Measurements from ENCODE around the gene PIGR. TPM values are rescaled to one million over a fixed set of nuclear protein-coding genes. Genes with fewer than 3 reads are reported as not detected.

PIGR gene
- total and polyA plus RNA-seq, 9 donors = under 0.01 to 2.3 (median 0.05) TPM; not detected in 2

GRCh38 chr1:206937425-206937824 lies 8.8 kb downstream of the PIGR start:
- WGBS (ENCODE audit: insufficient coverage) = 95% methylated on average over 5 of the region's 6 CpGs
- Histone ChIP-seq H3K36me3 (ENCODE audit: control insufficient read depth, insufficient read depth, low read length) (no peaks in the 10 kb centered on the region), H3K27me3 (ENCODE audit: control insufficient read depth, insufficient read depth, low read length) (no peaks in the 10 kb centered on the region), H3K9me3 (replicated peaks; ENCODE audit: control insufficient read depth, low read depth, low read length) (no peaks in the 10 kb centered on the region), H3K27ac (ENCODE audit: low read length) (no peak overlapping the region), H3K4me1 (ENCODE audit: control insufficient read depth, insufficient read depth, low read length) (no peaks in the 10 kb centered on the region), H3K4me3 (ENCODE audit: low read length) (no peak overlapping the region)
- no peak for DNase-seq

- H3K27me3 ChIP-seq (ENCODE audit: control insufficient read depth, insufficient read depth, low read length) = no peaks in the 10 kb centered on the region
- DNase-seq = no peak
- no peak overlapping the region for H3K4me3 ChIP-seq (ENCODE audit: low read length)
- no peaks in the 10 kb centered on the region for H3K36me3 ChIP-seq (ENCODE audit: control insufficient read depth, insufficient read depth, low read length)
- no peak overlapping the region for H3K27ac ChIP-seq (ENCODE audit: low read length)
- WGBS (ENCODE audit: insufficient coverage) = 36% methylated on average over 10 of the region's 19 CpGs
- H3K9me3 ChIP-seq (replicated peaks; ENCODE audit: control insufficient read depth, low read depth, low read length) = no peaks in the 10 kb centered on the region
- no peaks in the 10 kb centered on the region for H3K4me1 ChIP-seq (ENCODE audit: control insufficient read depth, insufficient read depth, low read length)
Measured at GRCh38 chr1:206935491-206936067, 10.7 kb downstream of the PIGR start.

GRCh38 chr1:206933333-206933945 lies 12.8 kb downstream of the PIGR start:
- H3K4me3 ChIP-seq (ENCODE audit: low read length) = no peak overlapping the region
- H3K36me3 ChIP-seq (ENCODE audit: control insufficient read depth, insufficient read depth, low read length) = no peaks in the 10 kb centered on the region
- H3K4me1 ChIP-seq (ENCODE audit: control insufficient read depth, insufficient read depth, low read length) = no peaks in the 10 kb centered on the region
- WGBS (ENCODE audit: insufficient coverage) = 41% methylated on average over 3 of the region's 8 CpGs
- no peak overlapping the region for H3K27ac ChIP-seq (ENCODE audit: low read length)
- no peaks in the 10 kb centered on the region for H3K9me3 ChIP-seq (replicated peaks; ENCODE audit: control insufficient read depth, low read depth, low read length)
- peak; percentile 39 for DNase-seq
- H3K27me3 ChIP-seq (ENCODE audit: control insufficient read depth, insufficient read depth, low read length) = no peaks in the 10 kb centered on the region

- Histone ChIP-seq H3K27me3 (ENCODE audit: control insufficient read depth, insufficient read depth, low read length) (no peaks in the 10 kb centered on the region), H3K9me3 (replicated peaks; ENCODE audit: control insufficient read depth, low read depth, low read length) (no peaks in the 10 kb centered on the region), H3K27ac (ENCODE audit: low read length) (no peak overlapping the region), H3K4me1 (ENCODE audit: control insufficient read depth, insufficient read depth, low read length) (no peaks in the 10 kb centered on the region), H3K36me3 (ENCODE audit: control insufficient read depth, insufficient read depth, low read length) (no peaks in the 10 kb centered on the region), H3K4me3 (ENCODE audit: low read length) (no peak overlapping the region)
- WGBS (ENCODE audit: insufficient coverage) = 65% methylated on average over 4 of the region's 8 CpGs
- DNase-seq = no peak
Measured at GRCh38 chr1:206932177-206932576, 14.1 kb downstream of the PIGR start.

- Histone ChIP-seq H3K27ac (ENCODE audit: low read length) (no peak overlapping the region), H3K36me3 (ENCODE audit: control insufficient read depth, insufficient read depth, low read length) (no peaks in the 10 kb centered on the region), H3K4me3 (ENCODE audit: low read length) (no peak overlapping the region), H3K4me1 (ENCODE audit: control insufficient read depth, insufficient read depth, low read length) (no peaks in the 10 kb centered on the region), H3K27me3 (ENCODE audit: control insufficient read depth, insufficient read depth, low read length) (no peaks in the 10 kb centered on the region), H3K9me3 (replicated peaks; ENCODE audit: control insufficient read depth, low read depth, low read length) (no peaks in the 10 kb centered on the region)
- DNase-seq = no peak
- WGBS (ENCODE audit: insufficient coverage) = 63% methylated on average over 6 of the region's 6 CpGs
Measured at GRCh38 chr1:206931709-206932108, 14.6 kb downstream of the PIGR start.

- H3K36me3 ChIP-seq (ENCODE audit: control insufficient read depth, insufficient read depth, low read length) = no peaks in the 10 kb centered on the region
- peak; percentile 35 for DNase-seq
- H3K4me3 ChIP-seq (ENCODE audit: low read length) = no peak overlapping the region
- H3K4me1 ChIP-seq (ENCODE audit: control insufficient read depth, insufficient read depth, low read length) = no peaks in the 10 kb centered on the region
- no peak overlapping the region for H3K27ac ChIP-seq (ENCODE audit: low read length)
- no peaks in the 10 kb centered on the region for H3K27me3 ChIP-seq (ENCODE audit: control insufficient read depth, insufficient read depth, low read length)
- WGBS (ENCODE audit: insufficient coverage) = 83% methylated on average over 15 of the region's 17 CpGs
- no peaks in the 10 kb centered on the region for H3K9me3 ChIP-seq (replicated peaks; ENCODE audit: control insufficient read depth, low read depth, low read length)
Measured at GRCh38 chr1:206930210-206930798, 16.0 kb downstream of the PIGR start.

GRCh38 chr1:206929524-206929923 lies 16.7 kb downstream of the PIGR start:
- H3K27me3 ChIP-seq (ENCODE audit: control insufficient read depth, insufficient read depth, low read length) = no peaks in the 10 kb centered on the region
- H3K4me3 ChIP-seq (ENCODE audit: low read length) = no peak overlapping the region
- no peak for DNase-seq
- H3K36me3 ChIP-seq (ENCODE audit: control insufficient read depth, insufficient read depth, low read length) = no peaks in the 10 kb centered on the region
- H3K27ac ChIP-seq (ENCODE audit: low read length) = no peak overlapping the region
- H3K9me3 ChIP-seq (replicated peaks; ENCODE audit: control insufficient read depth, low read depth, low read length) = no peaks in the 10 kb centered on the region
- WGBS (ENCODE audit: insufficient coverage) = 67% methylated on average over 1 of the region's 6 CpGs
- H3K4me1 ChIP-seq (ENCODE audit: control insufficient read depth, insufficient read depth, low read length) = no peaks in the 10 kb centered on the region

- no peak overlapping the region for H3K4me3 ChIP-seq (ENCODE audit: low read length)
- H3K36me3 ChIP-seq (ENCODE audit: control insufficient read depth, insufficient read depth, low read length) = no peaks in the 10 kb centered on the region
- peaks cover 15% of the 10 kb centered on the region for H3K4me1 ChIP-seq (ENCODE audit: control insufficient read depth, insufficient read depth, low read length)
- WGBS (ENCODE audit: insufficient coverage) = 50% methylated on average over 1 of the region's 2 CpGs
- H3K27ac ChIP-seq (ENCODE audit: low read length) = no peak overlapping the region
- H3K27me3 ChIP-seq (ENCODE audit: control insufficient read depth, insufficient read depth, low read length) = no peaks in the 10 kb centered on the region
- no peak for DNase-seq
- H3K9me3 ChIP-seq (replicated peaks; ENCODE audit: control insufficient read depth, low read depth, low read length) = no peaks in the 10 kb centered on the region
Measured at GRCh38 chr1:206926286-206926685, 20.0 kb downstream of the PIGR start.

- Histone ChIP-seq H3K27ac (ENCODE audit: low read length) (no peak overlapping the region), H3K4me1 (ENCODE audit: control insufficient read depth, insufficient read depth, low read length) (peaks cover 15% of the 10 kb centered on the region), H3K9me3 (replicated peaks; ENCODE audit: control insufficient read depth, low read depth, low read length) (no peaks in the 10 kb centered on the region), H3K27me3 (ENCODE audit: control insufficient read depth, insufficient read depth, low read length) (no peaks in the 10 kb centered on the region), H3K4me3 (ENCODE audit: low read length) (no peak overlapping the region), H3K36me3 (ENCODE audit: control insufficient read depth, insufficient read depth, low read length) (no peaks in the 10 kb centered on the region)
- 64% methylated on average over 6 of the region's 11 CpGs for WGBS (ENCODE audit: insufficient coverage)
- DNase-seq = peak; percentile 64
Measured at GRCh38 chr1:206925106-206925736, 21.0 kb downstream of the PIGR start.

- Histone ChIP-seq H3K27ac (ENCODE audit: low read length) (no peak overlapping the region), H3K4me1 (ENCODE audit: control insufficient read depth, insufficient read depth, low read length) (peaks cover 15% of the 10 kb centered on the region), H3K36me3 (ENCODE audit: control insufficient read depth, insufficient read depth, low read length) (no peaks in the 10 kb centered on the region), H3K27me3 (ENCODE audit: control insufficient read depth, insufficient read depth, low read length) (no peaks in the 10 kb centered on the region), H3K4me3 (ENCODE audit: low read length) (no peak overlapping the region), H3K9me3 (replicated peaks; ENCODE audit: control insufficient read depth, low read depth, low read length) (no peaks in the 10 kb centered on the region)
- DNase-seq = no peak
- 54% methylated on average over 4 of the region's 8 CpGs for WGBS (ENCODE audit: insufficient coverage)
Measured at GRCh38 chr1:206924592-206925105, 21.6 kb downstream of the PIGR start.

Measured in muscle of leg (tissue), 11 donors.